NK-92 (cell line): ENCODE data around the gene KCNN2.

ENCODE experiments used
- DNase-seq: peaks from one replicate; lab custom pipeline; 2025; ENCODE audit not compliant: unreplicated experiment; lab: John Stamatoyannopoulos, UW

KCNN2 gene

GRCh38 chr5:114362197-114362976, 517 bp downstream of the KCNN2 start:
- DNase-seq, result no peak

- no peak for DNase-seq
Measured at GRCh38 chr5:114362977-114363761, 1.3 kb downstream of the KCNN2 start.

- no peak for DNase-seq
Measured at GRCh38 chr5:114363837-114364236, 2.0 kb downstream of the KCNN2 start.

GRCh38 chr5:114367029-114367428, 5.2 kb downstream of the KCNN2 start:
- no peak for DNase-seq

- DNase-seq, result no peak
Measured at GRCh38 chr5:114369680-114370417, 8.0 kb downstream of the KCNN2 start.

GRCh38 chr5:114377050-114377844, 15.4 kb downstream of the KCNN2 start:
- no peak for DNase-seq

- no peak for DNase-seq
Measured at GRCh38 chr5:114377946-114378345, 16.1 kb downstream of the KCNN2 start.

GRCh38 chr5:114380721-114381120, 18.9 kb downstream of the KCNN2 start:
- DNase-seq, result no peak

GRCh38 chr5:114387433-114387832, 25.6 kb downstream of the KCNN2 start:
- DNase-seq, result no peak

- no peak for DNase-seq
Measured at GRCh38 chr5:114390431-114390830, 28.6 kb downstream of the KCNN2 start.

GRCh38 chr5:114391321-114391720, 29.5 kb downstream of the KCNN2 start:
- no peak for DNase-seq

- DNase-seq, result no peak
Measured at GRCh38 chr5:114393159-114393558, 31.3 kb downstream of the KCNN2 start.

- DNase-seq, result no peak
Measured at GRCh38 chr5:114402206-114402605, 40.3 kb downstream of the KCNN2 start.

GRCh38 chr5:114407783-114408182, 45.9 kb downstream of the KCNN2 start:
- DNase-seq, result no peak

- no peak for DNase-seq
Measured at GRCh38 chr5:114408847-114409246, 47.0 kb downstream of the KCNN2 start.

- no peak for DNase-seq
Measured at GRCh38 chr5:114411380-114411931, 49.6 kb downstream of the KCNN2 start.

- no peak for DNase-seq
Measured at GRCh38 chr5:114412510-114413171, 50.8 kb downstream of the KCNN2 start.

GRCh38 chr5:114415760-114416159, 53.9 kb downstream of the KCNN2 start:
- DNase-seq, result no peak

- DNase-seq, result no peak
Measured at GRCh38 chr5:114416254-114416653, 54.4 kb downstream of the KCNN2 start.

- no peak for DNase-seq
Measured at GRCh38 chr5:114417519-114417918, 55.6 kb downstream of the KCNN2 start.
